ENCODE data around the gene PHLPP1.

- TF ChIP-seq TAF1 (IDR thresholded peaks at IDR 0.05; ENCODE audit: low read depth) (no peak), MAX (IDR thresholded peaks at IDR 0.05) (no peak)
Measured at GRCh38 chr18:62786689-62787088, 71.3 kb downstream of the PHLPP1 start.
